Measurements from ENCODE around the gene DNAJC18.
A peak's percentile ranks its signal among the peaks of the same experiment; 100 is the strongest.
"Not testable (repeated sequence)": the region's sequence is repeated elsewhere in the genome, so short reads cannot be mapped to it uniquely, and the experiment has no call there.

DNAJC18 gene

DNA sequence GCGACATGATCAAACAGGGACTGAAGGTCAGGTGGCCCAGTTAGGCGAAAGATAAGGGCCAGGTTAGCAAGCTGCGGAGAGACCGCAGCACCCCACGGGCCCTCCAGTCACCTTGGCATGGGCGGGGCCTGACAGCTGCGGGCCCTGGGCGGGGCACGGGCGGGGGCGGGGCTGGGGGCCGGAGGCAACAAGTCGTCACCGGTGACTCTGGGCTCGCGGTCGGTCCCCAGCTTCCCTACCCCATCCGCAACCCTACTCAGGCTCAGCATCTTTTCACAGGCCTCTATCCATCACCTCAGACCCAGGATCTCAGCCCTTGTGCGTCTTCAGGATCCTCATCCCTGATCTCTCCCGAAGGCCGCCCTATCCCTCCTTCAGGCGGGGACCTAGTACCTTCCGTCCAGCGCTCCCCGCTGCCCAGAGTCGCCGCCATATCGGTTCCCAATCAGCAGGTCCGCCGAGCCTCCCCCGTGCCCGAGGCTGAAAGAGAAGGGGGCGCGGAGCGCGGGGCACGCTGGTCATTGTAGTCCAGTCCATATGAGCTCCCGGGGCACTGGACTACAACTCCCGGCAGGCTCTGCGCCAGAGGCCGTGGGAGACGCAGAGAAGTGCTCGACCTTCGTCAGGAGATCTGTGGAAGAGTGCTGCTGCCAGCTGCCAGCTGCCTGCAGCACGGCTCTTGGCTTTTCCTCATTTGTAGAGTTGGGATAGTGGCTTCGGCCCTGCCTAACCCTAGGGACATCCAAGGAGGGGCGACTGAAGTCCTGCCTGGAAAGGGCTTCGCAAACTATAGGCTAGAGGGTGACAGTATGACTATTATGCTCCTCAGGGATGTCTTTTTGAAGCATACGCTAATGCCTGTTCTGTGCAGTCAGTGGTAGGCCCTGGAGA, at the start of gene DNAJC18:
DNAJC18 (minus strand) TSS at position 513 of the 891 bp plus-strand sequence; CDS start at position 433, 80 bp downstream.
- Histone ChIP-seq H3K27me3 (ENCODE audit: control insufficient read depth, insufficient read depth, low read length) (no peaks in the 10 kb centered on the region), H3K27ac (ENCODE audit: low read depth, low read length) (peak within 1 kb of the TSS; percentile 86), H3K36me3 (ENCODE audit: control insufficient read depth, insufficient read depth, low read length) (no peaks in the 10 kb centered on the region), H3K4me1 (ENCODE audit: control insufficient read depth, insufficient read depth, low read length) (peaks cover 4% of the 10 kb centered on the region), H3K4me3 (ENCODE audit: low read length) (peak within 1 kb of the TSS; percentile 74), H3K9ac (ENCODE audit: low read length) (peak within 1 kb of the TSS; percentile 87)

GRCh38 chr5:139488260-139488659, 48.9 kb upstream of the DNAJC18 start:
- no peaks in the 10 kb centered on the region for H3K36me3 ChIP-seq (ENCODE audit: control insufficient read depth, insufficient read depth, low read length)
- no peak overlapping the region for H3K4me3 ChIP-seq (ENCODE audit: low read length)
- no peak overlapping the region for H3K9ac ChIP-seq (ENCODE audit: low read length)
- H3K27me3 ChIP-seq (ENCODE audit: control insufficient read depth, insufficient read depth, low read length), result no peaks in the 10 kb centered on the region
- no peaks in the 10 kb centered on the region for H3K4me1 ChIP-seq (ENCODE audit: control insufficient read depth, insufficient read depth, low read length)
- no peak overlapping the region for H3K27ac ChIP-seq (ENCODE audit: low read depth, low read length)

DNA sequence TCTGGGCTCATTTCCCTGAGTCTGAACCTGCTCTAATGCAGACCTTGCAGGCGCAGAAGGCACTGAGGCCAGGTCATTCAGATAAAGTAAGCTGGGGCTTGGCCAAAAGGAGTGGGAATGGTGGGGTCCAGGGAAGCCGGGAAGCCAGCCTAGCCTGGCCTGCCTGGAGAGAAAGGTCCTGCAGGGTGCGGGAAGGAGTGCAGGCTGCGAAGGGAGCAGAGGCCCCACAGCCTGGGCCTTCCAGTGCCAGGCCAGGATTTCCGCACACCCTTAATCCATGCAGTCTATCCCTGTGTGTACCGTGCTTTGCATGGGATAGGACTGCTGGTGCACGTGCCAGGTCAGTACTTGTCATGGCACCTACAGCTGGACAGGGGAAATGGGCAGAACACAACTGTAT, 46.9 kb upstream of the DNAJC18 start:
- H3K4me3 ChIP-seq (ENCODE audit: low read length), result no peak overlapping the region
- no peak overlapping the region for H3K9ac ChIP-seq (ENCODE audit: low read length)
- peaks cover 5% of the 10 kb centered on the region for H3K4me1 ChIP-seq (ENCODE audit: control insufficient read depth, insufficient read depth, low read length)
- H3K27ac ChIP-seq (ENCODE audit: low read depth, low read length), result no peak overlapping the region
- H3K36me3 ChIP-seq (ENCODE audit: control insufficient read depth, insufficient read depth, low read length), result no peaks in the 10 kb centered on the region
- H3K27me3 ChIP-seq (ENCODE audit: control insufficient read depth, insufficient read depth, low read length), result no peaks in the 10 kb centered on the region

DNA sequence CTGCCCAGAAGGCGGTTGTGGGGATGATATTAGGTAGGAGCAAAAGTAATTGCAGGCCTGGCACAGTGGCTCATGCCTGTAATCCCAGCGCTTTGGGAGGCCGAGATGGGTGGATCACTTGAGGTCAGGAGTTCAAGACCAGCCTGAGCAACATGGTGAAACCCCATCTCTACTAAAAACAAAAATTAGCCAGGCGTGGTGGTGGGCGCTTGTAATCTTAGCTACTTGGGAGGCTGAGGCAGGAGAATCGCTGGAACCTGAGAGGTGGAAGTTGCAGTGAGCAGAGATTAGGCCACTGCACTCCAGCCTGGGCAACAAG, 43.5 kb upstream of the DNAJC18 start:
- H3K9ac ChIP-seq (ENCODE audit: low read length); H3K4me1 ChIP-seq (ENCODE audit: control insufficient read depth, insufficient read depth, low read length); H3K27me3 ChIP-seq (ENCODE audit: control insufficient read depth, insufficient read depth, low read length); H3K36me3 ChIP-seq (ENCODE audit: control insufficient read depth, insufficient read depth, low read length): not testable (repeated sequence)
- H3K4me3 ChIP-seq (ENCODE audit: low read length), result peak overlapping the region; percentile 10
- peak overlapping the region; percentile 76 for H3K27ac ChIP-seq (ENCODE audit: low read depth, low read length)

GRCh38 chr5:139482050-139482889, 42.9 kb upstream of the DNAJC18 start, which contains the start of gene STING1:
Gene STING1, minus strand, starts transcription at chr5:139482758. Its CDS starts 1,054 bp downstream, at chr5:139481704.
- Histone ChIP-seq H3K9ac (ENCODE audit: low read length) (peak within 1 kb of the TSS; percentile 49), H3K4me3 (ENCODE audit: low read length) (peak within 1 kb of the TSS; percentile 59), H3K27ac (ENCODE audit: low read depth, low read length) (peak within 1 kb of the TSS; percentile 76), H3K4me1 (ENCODE audit: control insufficient read depth, insufficient read depth, low read length) (peaks cover 5% of the 10 kb centered on the region), H3K27me3 (ENCODE audit: control insufficient read depth, insufficient read depth, low read length) (no peaks in the 10 kb centered on the region), H3K36me3 (ENCODE audit: control insufficient read depth, insufficient read depth, low read length) (no peaks in the 10 kb centered on the region)

GRCh38 chr5:139481580-139482049, 42.3 kb upstream of the DNAJC18 start:
- H3K4me3 ChIP-seq (ENCODE audit: low read length), result peak overlapping the region; percentile 59
- H3K27me3 ChIP-seq (ENCODE audit: control insufficient read depth, insufficient read depth, low read length), result no peaks in the 10 kb centered on the region
- peak overlapping the region; percentile 76 for H3K27ac ChIP-seq (ENCODE audit: low read depth, low read length)
- H3K36me3 ChIP-seq (ENCODE audit: control insufficient read depth, insufficient read depth, low read length), result no peaks in the 10 kb centered on the region
- peak overlapping the region; percentile 49 for H3K9ac ChIP-seq (ENCODE audit: low read length)
- H3K4me1 ChIP-seq (ENCODE audit: control insufficient read depth, insufficient read depth, low read length), result peaks cover 5% of the 10 kb centered on the region

- Histone ChIP-seq H3K4me1 (ENCODE audit: control insufficient read depth, insufficient read depth, low read length) (peaks cover 5% of the 10 kb centered on the region), H3K9ac (ENCODE audit: low read length) (peak overlapping the region; percentile 22), H3K27ac (ENCODE audit: low read depth, low read length) (peak overlapping the region; percentile 76)
These were observed 41.8 kb upstream of the DNAJC18 start for GRCh38 chr5:139481122-139481533.

GRCh38 chr5:139479729-139480128, 40.4 kb upstream of the DNAJC18 start:
- H3K4me1 ChIP-seq (ENCODE audit: control insufficient read depth, insufficient read depth, low read length); H3K27me3 ChIP-seq (ENCODE audit: control insufficient read depth, insufficient read depth, low read length); H3K36me3 ChIP-seq (ENCODE audit: control insufficient read depth, insufficient read depth, low read length); H3K4me3 ChIP-seq (ENCODE audit: low read length); H3K27ac ChIP-seq (ENCODE audit: low read depth, low read length); H3K9ac ChIP-seq (ENCODE audit: low read length): not testable (repeated sequence)

More at GRCh38 chr5:139481122-139481533, 41.8 kb upstream of the DNAJC18 start:
- Histone ChIP-seq H3K4me3 (ENCODE audit: low read length) (peak overlapping the region; percentile 59), H3K27me3 (ENCODE audit: control insufficient read depth, insufficient read depth, low read length) (no peaks in the 10 kb centered on the region), H3K36me3 (ENCODE audit: control insufficient read depth, insufficient read depth, low read length) (no peaks in the 10 kb centered on the region)

GRCh38 chr5:139478657-139479423, 39.5 kb upstream of the DNAJC18 start:
- H3K36me3 ChIP-seq (ENCODE audit: control insufficient read depth, insufficient read depth, low read length); H3K4me1 ChIP-seq (ENCODE audit: control insufficient read depth, insufficient read depth, low read length); H3K27ac ChIP-seq (ENCODE audit: low read depth, low read length); H3K4me3 ChIP-seq (ENCODE audit: low read length); H3K9ac ChIP-seq (ENCODE audit: low read length); H3K27me3 ChIP-seq (ENCODE audit: control insufficient read depth, insufficient read depth, low read length): not testable (repeated sequence)

GRCh38 chr5:139475865-139476617, 36.7 kb upstream of the DNAJC18 start:
- no peaks in the 10 kb centered on the region for H3K4me1 ChIP-seq (ENCODE audit: control insufficient read depth, insufficient read depth, low read length)
- H3K9ac ChIP-seq (ENCODE audit: low read length), result no peak overlapping the region
- H3K27ac ChIP-seq (ENCODE audit: low read depth, low read length), result no peak overlapping the region
- H3K36me3 ChIP-seq (ENCODE audit: control insufficient read depth, insufficient read depth, low read length), result no peaks in the 10 kb centered on the region
- H3K4me3 ChIP-seq (ENCODE audit: low read length), result no peak overlapping the region
- peaks cover 4% of the 10 kb centered on the region for H3K27me3 ChIP-seq (ENCODE audit: control insufficient read depth, insufficient read depth, low read length)

DNA sequence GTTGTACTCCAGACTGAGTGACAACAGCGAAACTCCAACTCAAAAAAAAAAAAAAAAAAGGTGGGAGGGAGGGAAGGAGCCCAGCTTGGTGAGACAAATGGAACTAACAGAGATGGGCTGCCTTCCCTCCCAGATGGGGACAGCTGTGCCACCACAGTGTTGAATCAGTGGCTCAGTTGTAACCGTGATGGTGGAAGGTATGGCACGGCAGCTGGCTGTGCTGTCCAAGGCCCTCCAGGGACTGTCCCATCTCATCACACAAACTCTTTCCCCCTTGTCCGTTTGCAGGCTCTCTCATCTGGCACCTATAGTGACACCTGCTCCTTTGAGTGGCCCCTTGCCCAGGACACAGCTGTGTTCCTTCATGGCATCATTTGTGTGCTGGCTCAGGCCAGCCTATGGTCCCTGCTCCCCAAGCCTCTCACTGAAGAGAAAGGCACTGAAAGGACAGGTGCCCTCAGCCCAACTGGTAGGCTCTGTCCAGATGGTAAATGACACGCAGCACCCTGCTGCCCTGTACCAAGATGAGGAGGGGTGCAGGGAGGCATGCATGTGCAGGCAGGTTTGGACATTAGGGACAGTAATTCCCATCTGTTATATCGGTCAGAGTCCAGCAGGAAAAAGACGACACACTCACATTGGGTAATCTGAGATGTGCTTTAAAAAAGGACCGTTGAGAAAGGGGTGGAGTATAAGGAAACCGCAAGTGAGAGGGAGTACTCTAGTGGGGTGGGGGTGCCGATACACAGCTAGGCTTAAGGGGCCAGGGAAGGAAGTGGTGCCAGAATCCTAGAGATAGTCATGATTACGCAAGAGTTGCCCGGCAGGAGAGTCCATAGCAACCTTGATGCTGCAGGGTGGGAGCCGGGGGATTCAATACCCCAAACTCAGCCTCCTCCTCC, 35.8 kb upstream of the DNAJC18 start:
- H3K9ac ChIP-seq (ENCODE audit: low read length), result no peak overlapping the region
- no peaks in the 10 kb centered on the region for H3K36me3 ChIP-seq (ENCODE audit: control insufficient read depth, insufficient read depth, low read length)
- H3K27ac ChIP-seq (ENCODE audit: low read depth, low read length), result no peak overlapping the region
- no peak overlapping the region for H3K4me3 ChIP-seq (ENCODE audit: low read length)
- no peaks in the 10 kb centered on the region for H3K4me1 ChIP-seq (ENCODE audit: control insufficient read depth, insufficient read depth, low read length)
- peaks cover 4% of the 10 kb centered on the region for H3K27me3 ChIP-seq (ENCODE audit: control insufficient read depth, insufficient read depth, low read length)
